Measurements from ENCODE around the gene ZEB1.

ZEB1 gene

GRCh38 chr10:31464552-31464951 is 145.5 kb downstream of the ZEB1 start:
- Histone ChIP-seq H3K27me3 (ENCODE audit: insufficient read depth, low read depth, severe bottlenecking) (no peaks in the 10 kb centered on the region), H3K27ac (no peak overlapping the region), H3K9me3 (ENCODE audit: severe bottlenecking) (no peaks in the 10 kb centered on the region), H3K4me3 (ENCODE audit: low read depth, low read length) (no peak overlapping the region), H3K36me3 (peaks cover 18% of the 10 kb centered on the region)
- TF ChIP-seq CTCF (IDR thresholded peaks at IDR 0.05; ENCODE audit: low read depth, low read length), result no peak
- DNase-seq, result no peak

- H3K4me3 ChIP-seq (ENCODE audit: low read depth, low read length), result no peak overlapping the region
- H3K9me3 ChIP-seq (ENCODE audit: severe bottlenecking), result no peaks in the 10 kb centered on the region
- H3K27me3 ChIP-seq (ENCODE audit: insufficient read depth, low read depth, severe bottlenecking), result no peaks in the 10 kb centered on the region
- H3K36me3 ChIP-seq, result peaks cover 18% of the 10 kb centered on the region
- DNase-seq, result no peak
- TF ChIP-seq CTCF (IDR thresholded peaks at IDR 0.05; ENCODE audit: low read depth, low read length), result no peak
- H3K27ac ChIP-seq, result no peak overlapping the region
Measured at GRCh38 chr10:31466313-31466712, 147.3 kb downstream of the ZEB1 start.

GRCh38 chr10:31467791-31468535 is 148.9 kb downstream of the ZEB1 start:
- Histone ChIP-seq H3K4me3 (ENCODE audit: low read depth, low read length) (no peak overlapping the region), H3K27me3 (ENCODE audit: insufficient read depth, low read depth, severe bottlenecking) (no peaks in the 10 kb centered on the region), H3K9me3 (ENCODE audit: severe bottlenecking) (no peaks in the 10 kb centered on the region), H3K27ac (no peak overlapping the region), H3K36me3 (peaks cover 18% of the 10 kb centered on the region)
- DNase-seq, result peak; percentile 15
- peak; percentile 72 for TF ChIP-seq CTCF (IDR thresholded peaks at IDR 0.05; ENCODE audit: low read depth, low read length)

GRCh38 chr10:31468536-31468859 is 149.5 kb downstream of the ZEB1 start:
- no peak for DNase-seq
- no peaks in the 10 kb centered on the region for H3K9me3 ChIP-seq (ENCODE audit: severe bottlenecking)
- no peak for TF ChIP-seq CTCF (IDR thresholded peaks at IDR 0.05; ENCODE audit: low read depth, low read length)

GRCh38 chr10:31475519-31475918 is 156.5 kb downstream of the ZEB1 start:
- H3K27me3 ChIP-seq (ENCODE audit: insufficient read depth, low read depth, severe bottlenecking), result no peaks in the 10 kb centered on the region
- H3K27ac ChIP-seq, result no peak overlapping the region
- DNase-seq, result no peak
- no peaks in the 10 kb centered on the region for H3K9me3 ChIP-seq (ENCODE audit: severe bottlenecking)
- H3K36me3 ChIP-seq, result no peaks in the 10 kb centered on the region
- no peak for TF ChIP-seq CTCF (IDR thresholded peaks at IDR 0.05; ENCODE audit: low read depth, low read length)
- no peak overlapping the region for H3K4me3 ChIP-seq (ENCODE audit: low read depth, low read length)

More at GRCh38 chr10:31468536-31468859, 149.5 kb downstream of the ZEB1 start:
- Histone ChIP-seq H3K4me3 (ENCODE audit: low read depth, low read length) (no peak overlapping the region), H3K27ac (no peak overlapping the region), H3K36me3 (peaks cover 18% of the 10 kb centered on the region), H3K27me3 (ENCODE audit: insufficient read depth, low read depth, severe bottlenecking) (no peaks in the 10 kb centered on the region)

- no peak overlapping the region for H3K27ac ChIP-seq
- no peaks in the 10 kb centered on the region for H3K36me3 ChIP-seq
- DNase-seq, result no peak
- H3K27me3 ChIP-seq (ENCODE audit: insufficient read depth, low read depth, severe bottlenecking), result no peaks in the 10 kb centered on the region
- TF ChIP-seq CTCF (IDR thresholded peaks at IDR 0.05; ENCODE audit: low read depth, low read length), result no peak
- no peak overlapping the region for H3K4me3 ChIP-seq (ENCODE audit: low read depth, low read length)
- no peaks in the 10 kb centered on the region for H3K9me3 ChIP-seq (ENCODE audit: severe bottlenecking)
Measured at GRCh38 chr10:31476088-31476487, 157.1 kb downstream of the ZEB1 start.

Data from WERI-Rb-1 (cell line).